H1 (cell line): ENCODE measurements around the gene IFNL1. TPM values are rescaled to one million over a fixed set of nuclear protein-coding genes. Genes with fewer than 3 reads are reported as not detected.

Experiments used
- CTCF ChIA-PET: fragments of 300-600 bp; sonication (Branson Sonifier 250); formaldehyde crosslinking; loops from one replicate; lab custom pipeline; 2021; ENCODE audit not compliant: partially characterized antibody; lab: Charles Lee
- POLR2A ChIA-PET: fragments of 300-600 bp; sonication (Branson Sonifier 250); formaldehyde crosslinking; loops from one replicate; lab custom pipeline; 2021; ENCODE audit warnings: inconsistent platforms; ENCODE audit not compliant: partially characterized antibody; lab: Charles Lee
- DNase-seq, 2 experiments: peaks; one replicate each; pipeline versions ENCODE4 v3.0.0 to v3.0.0-alpha.2; 2010 to 2022; ENCODE audit warnings: low spot score in 2 of 2, low read depth in 1 of 2, mixed read lengths in 1 of 2
- FAIRE-seq: peaks from 2 replicates; lab custom pipeline; 2011; peaks lifted over from hg19 to GRCh38; lab: Jason Lieb, UNC
- H2AFZ ChIP-seq: 2 replicates; pipeline ENCODE4 v1.8.1; 2012; ENCODE audit warnings: low read length, inconsistent platforms
- H2AK5ac ChIP-seq: 2 replicates; pipeline ENCODE4 v1.6.1; 2013; ENCODE audit warnings: low read depth, low read length
- H2BK120ac ChIP-seq: replicated peaks from 2 replicates; pipeline ENCODE3; 2013; ENCODE audit warnings: low read depth, low read length, inconsistent platforms
- H2BK12ac ChIP-seq: 2 replicates; pipeline ENCODE4 v1.6.1; 2013; ENCODE audit warnings: low read depth, low read length
- H2BK15ac ChIP-seq: 2 replicates; pipeline ENCODE4 v1.6.1; 2013; ENCODE audit warnings: low read length
- H2BK20ac ChIP-seq: 2 replicates; pipeline ENCODE4 v1.6.1; 2013; ENCODE audit warnings: low read length
- H2BK5ac ChIP-seq: 2 replicates; pipeline ENCODE4 v1.6.1; 2013; ENCODE audit warnings: low read depth, low read length
- H3K14ac ChIP-seq: 2 replicates; pipeline ENCODE4 v1.6.1; 2013; ENCODE audit warnings: inconsistent platforms; ENCODE audit not compliant: insufficient read length
- H3K18ac ChIP-seq: 2 replicates; pipeline ENCODE4 v1.6.1; 2013; ENCODE audit warnings: low read length; ENCODE audit errors: extremely low read depth
- H3K23ac ChIP-seq: 2 replicates; pipeline ENCODE4 v1.6.1; 2013; ENCODE audit warnings: inconsistent platforms; ENCODE audit not compliant: insufficient read length
- H3K23me2 ChIP-seq: 2 replicates; pipeline ENCODE4 v1.6.1; 2013; ENCODE audit warnings: low read depth, low read length
- H3K27ac ChIP-seq: 2 replicates; pipeline ENCODE4 v1.6.1; 2011; ENCODE audit warnings: low read depth, low read length, inconsistent platforms
- H3K27me3 ChIP-seq, 4 experiments: replicated peaks in 1 of 4; 1 replicate in 1 of 4; 2 replicates in 3 of 4; pipeline versions ENCODE4 v1.6.1 to v1.8.1; 2011 to 2013; ENCODE audit warnings: low read length in 3 of 4, mild to moderate bottlenecking in 3 of 4, inconsistent platforms in 2 of 4, mixed read lengths in 2 of 4, moderate library complexity in 1 of 4; ENCODE audit not compliant: control insufficient read depth in 3 of 4, insufficient read depth in 3 of 4; ENCODE audit errors: extremely low read depth in 1 of 4
- H3K36me3 ChIP-seq, 4 experiments: 2 replicates each; pipeline versions ENCODE4 v1.6.1 to v1.8.1; 2011 to 2013; ENCODE audit warnings: mild to moderate bottlenecking in 4 of 4, low read length in 3 of 4, moderate library complexity in 2 of 4, control low read depth in 1 of 4, inconsistent platforms in 1 of 4; ENCODE audit not compliant: insufficient read depth in 4 of 4, control insufficient read depth in 2 of 4
- H3K4ac ChIP-seq: replicated peaks from 2 replicates; pipeline ENCODE3; 2013; ENCODE audit warnings: low read length, low read depth, mixed read lengths, inconsistent platforms; ENCODE audit not compliant: insufficient read length
- H3K4me1 ChIP-seq, 4 experiments: replicated peaks in 1 of 4; 1 replicate in 1 of 4; 2 replicates in 3 of 4; pipeline versions ENCODE4 v1.6.1 to v1.8.1; 2011 to 2013; ENCODE audit warnings: low read length in 3 of 4, inconsistent platforms in 2 of 4, mixed read lengths in 1 of 4; ENCODE audit not compliant: insufficient read depth in 4 of 4, control insufficient read depth in 3 of 4
- H3K4me2 ChIP-seq, 2 experiments: 2 replicates each; pipeline versions ENCODE4 v1.6.1 to v1.8.1; 2011 to 2013; ENCODE audit warnings: low read depth in 2 of 2, low read length in 2 of 2, control low read depth in 1 of 2, inconsistent platforms in 1 of 2, mild to moderate bottlenecking in 1 of 2; ENCODE audit not compliant: insufficient read depth in 1 of 2
- H3K4me3 ChIP-seq, 4 experiments: fragments of 200-600, 300-600 bp in 1 of 4; sonication (generic), shearing (Covaris generic), sonication (Bioruptor Twin) in 1 of 4; 2 replicates each; pipeline versions ENCODE4 v1.5.1 to v1.8.1; 2011 to 2016; ENCODE audit warnings: low read length in 4 of 4, low read depth in 3 of 4, control low read depth in 2 of 4, inconsistent platforms in 2 of 4, mild to moderate bottlenecking in 2 of 4, mixed read lengths in 1 of 4, moderate library complexity in 1 of 4; ENCODE audit not compliant: insufficient read depth in 2 of 4; ENCODE audit errors: extremely low read depth in 1 of 4
- H3K56ac ChIP-seq: replicated peaks from 2 replicates; pipeline ENCODE3; 2013; ENCODE audit warnings: low read depth, mild to moderate bottlenecking, mixed read lengths, low read length, inconsistent platforms; ENCODE audit not compliant: insufficient read length
- H3K79me1 ChIP-seq: 2 replicates; pipeline ENCODE4 v1.6.1; 2013; ENCODE audit warnings: low read depth, low read length, control low read depth
- H3K79me2 ChIP-seq, 2 experiments: 2 replicates each; pipeline versions ENCODE4 v1.6.1 to v1.8.1; 2012 to 2013; ENCODE audit warnings: low read length in 2 of 2, mild to moderate bottlenecking in 2 of 2, inconsistent platforms in 1 of 2; ENCODE audit not compliant: insufficient read depth in 2 of 2, control insufficient read depth in 1 of 2
- H3K9ac ChIP-seq, 4 experiments: replicated peaks in 1 of 4; 1 replicate in 1 of 4; 2 replicates in 3 of 4; pipeline versions ENCODE4 v1.6.1 to v1.8.1; 2011 to 2013; ENCODE audit warnings: low read depth in 3 of 4, low read length in 3 of 4, control low read depth in 2 of 4, mild to moderate bottlenecking in 2 of 4, moderate library complexity in 2 of 4, inconsistent platforms in 1 of 4; ENCODE audit errors: extremely low read depth in 1 of 4
- H3K9me3 ChIP-seq, 2 experiments: 2 replicates each; pipeline versions ENCODE4 v1.6.1 to v1.8.1; 2012 to 2013; ENCODE audit warnings: mild to moderate bottlenecking in 2 of 2, moderate library complexity in 2 of 2, control low read depth in 1 of 2, inconsistent platforms in 1 of 2, low read depth in 1 of 2, low read length in 1 of 2, mixed read lengths in 1 of 2; ENCODE audit not compliant: insufficient read depth in 2 of 2
- H4K20me1 ChIP-seq, 2 experiments: replicated peaks in 1 of 2; 2 replicates each; pipeline versions ENCODE3 to v1.8.1; 2011 to 2013; ENCODE audit warnings: inconsistent platforms in 2 of 2, low read length in 2 of 2, mild to moderate bottlenecking in 1 of 2; ENCODE audit not compliant: insufficient read depth in 2 of 2, control insufficient read depth in 1 of 2
- H4K5ac ChIP-seq: 2 replicates; pipeline ENCODE4 v1.6.1; 2013; ENCODE audit warnings: low read length, low read depth, mixed read lengths, inconsistent platforms; ENCODE audit not compliant: insufficient read length
- H4K8ac ChIP-seq: 2 replicates; pipeline ENCODE4 v1.8.0; 2013; ENCODE audit warnings: mild to moderate bottlenecking, moderate library complexity, low read length, inconsistent platforms; ENCODE audit not compliant: insufficient read depth; ENCODE audit errors: extremely low read depth
- H4K91ac ChIP-seq: replicated peaks from 2 replicates; pipeline ENCODE3; 2013; ENCODE audit warnings: low read length, mixed read lengths, inconsistent platforms; ENCODE audit not compliant: insufficient read length
- GTF2F1 ChIP-seq: IDR thresholded peaks from 2 replicates; pipeline ENCODE4 v1.6.1; 2012; ENCODE audit warnings: low read depth, low read length, improper control_type of control experiment, borderline replicate concordance
- JUN ChIP-seq: IDR thresholded peaks from 2 replicates; pipeline ENCODE4 v1.6.1; 2011; ENCODE audit warnings: low read depth, mild to moderate bottlenecking, improper control_type of control experiment, low read length
- WGBS, 2 experiments: shearing (Covaris generic) in 1 of 2; methylation state at CpG; one replicate each; pipeline versions ENCODE4 v1.1.6 to v1.1.7; 2013 to 2015; ENCODE audit warnings: low lambda C conversion rate in 2 of 2, mixed read lengths in 2 of 2, inconsistent platforms in 1 of 2, low coverage in 1 of 2, missing lambda C conversion rate in 1 of 2; ENCODE audit not compliant: insufficient replicate concordance in 2 of 2, insufficient coverage in 1 of 2, insufficient read length in 1 of 2; ENCODE audit errors: extremely low coverage in 1 of 2, missing lambda C conversion rate in 1 of 2; 5-methylcytosine and 5-hydroxymethylcytosine counted together
- polyA plus RNA-seq, 7 experiments: library from polyadenylated mRNA; depleted of rRNA in 3 of 7; stranded (reverse) in 5 of 7; unstranded in 2 of 7; fragments of >200 nt in 5 of 7; fragments of 200-250 nt in 2 of 7; gene quantifications; 1 replicate in 5 of 7; 2 replicates in 1 of 7; 4 replicates in 1 of 7; pipeline versions ENCODE4 v1.2.1 to v1.2.3, GENCODE V29; 2011 to 2013; ENCODE audit warnings: missing spikeins in 2 of 7, mixed read lengths in 2 of 7
- total RNA-seq: library from RNA; stranded (reverse); fragmentation: NEBNext Ultra II Directional; extraction: Animal tissue kit (Norgen Biotek cat#: 25700); gene quantifications from 2 replicates; pipeline ENCODE4 v1.2.1, GENCODE V29; 2021

IFNL1 gene
- total and polyA plus RNA-seq, 2 of the 8 experiments (the other 6 are each of a cell fraction or from before 2014, with no cell fraction given): not detected

- FAIRE-seq: no peak
- H2AK5ac ChIP-seq: no peak overlapping the region
- CTCF ChIA-PET: interaction anchor here (1.0 kb wide), 1 partner anchor 11 kb away, joined by 3 read pairs; the partner anchor contains the start of gene GMFG
Measured at GRCh38 chr19:39324242-39324842, 28.1 kb downstream of the IFNL1 start.

More at GRCh38 chr19:39324242-39324842, 28.1 kb downstream of the IFNL1 start:
- H4K8ac ChIP-seq: no peak overlapping the region
- no peaks in the 10 kb centered on the region for H3K36me3 ChIP-seq
- no peak overlapping the region for H4K5ac ChIP-seq
- POLR2A ChIA-PET: interaction anchor here (1.3 kb wide), 1 partner anchor 14 kb away, joined by 3 read pairs; no protein-coding TSS in a partner anchor
- no peak overlapping the region for H3K4me2 ChIP-seq
- no peak overlapping the region for H3K18ac ChIP-seq
- no peaks in the 10 kb centered on the region for H3K79me2 ChIP-seq
- DNase-seq: no peak
- no peak overlapping the region for H3K9ac ChIP-seq
- H3K14ac ChIP-seq: no peak overlapping the region
- H3K23me2 ChIP-seq: peaks cover 7% of the 10 kb centered on the region; the same call in 1 of the 2 replicates
- no peak overlapping the region for H2BK20ac ChIP-seq
- no peak for TF ChIP-seq JUN
- TF ChIP-seq GTF2F1: no peak
- no peak overlapping the region for H2AFZ ChIP-seq
- no peak overlapping the region for H4K91ac ChIP-seq
- no peak overlapping the region for H3K4me3 ChIP-seq
- H4K20me1 ChIP-seq: peaks cover 0 to 1% of the 10 kb centered on the region in 2 experiments
- no peaks in the 10 kb centered on the region for H3K9me3 ChIP-seq
- no peak overlapping the region for H2BK15ac ChIP-seq
- H3K4me1 ChIP-seq: peaks cover 2 to 14% (median 6%) of the 10 kb centered on the region in 4 experiments; a peak in 6 of 7 replicates
- WGBS, 2 experiments: 92% methylated on average over 5 of the region's 5 CpGs; no CpG with 5 or more reads in 1 of the 2 experiments
- H2BK120ac ChIP-seq: no peak overlapping the region
- no peak overlapping the region for H3K4ac ChIP-seq
- H3K56ac ChIP-seq: no peak overlapping the region
- no peak overlapping the region for H3K23ac ChIP-seq
- no peak overlapping the region for H3K27ac ChIP-seq
- no peak overlapping the region for H2BK12ac ChIP-seq
- H3K79me1 ChIP-seq: no peaks in the 10 kb centered on the region
- H2BK5ac ChIP-seq: no peak overlapping the region
- peaks cover 0 to 9% (median 9%) of the 10 kb centered on the region in 4 experiments; a peak in 4 of 7 replicates for H3K27me3 ChIP-seq
